Measurements from ENCODE around the gene MPZL1. TPM values are rescaled to one million over a fixed set of nuclear protein-coding genes. Genes with fewer than 3 reads are reported as not detected.

Gene MPZL1
- total RNA-seq, 1 donor from 2014 or later, result 85.2 TPM

GRCh38 chr1:167676205-167676915 lies 45.4 kb upstream of the MPZL1 start:
- H3K4me3 ChIP-seq, result no peak overlapping the region
- no peaks in the 10 kb centered on the region for H3K27me3 ChIP-seq
- no peak for TF ChIP-seq CTCF (IDR thresholded peaks at IDR 0.05)
- DNase-seq (no peak), ATAC-seq (no peak)
- H3K9me3 ChIP-seq, result no peaks in the 10 kb centered on the region
- intact Hi-C loops (cut with DNase I), result no loop called here
- H3K36me3 ChIP-seq, result peaks cover 4% of the 10 kb centered on the region
- peaks cover 6% of the 10 kb centered on the region for H3K4me1 ChIP-seq
- H3K27ac ChIP-seq, result no peak overlapping the region

- Histone ChIP-seq H3K36me3 (peaks cover 4% of the 10 kb centered on the region), H3K4me1 (peaks cover 11% of the 10 kb centered on the region), H3K9me3 (no peaks in the 10 kb centered on the region), H3K27me3 (no peaks in the 10 kb centered on the region), H3K4me3 (no peak overlapping the region), H3K27ac (no peak overlapping the region)
- no peak for DNase-seq
- TF ChIP-seq CTCF (IDR thresholded peaks at IDR 0.05), result no peak
- ATAC-seq, result no peak
- intact Hi-C loops (cut with DNase I), result no loop called here
These were observed 44.6 kb upstream of the MPZL1 start for GRCh38 chr1:167676916-167677848.

GRCh38 chr1:167678422-167678821 lies 43.4 kb upstream of the MPZL1 start:
- H3K27me3 ChIP-seq, result no peaks in the 10 kb centered on the region
- H3K4me3 ChIP-seq, result no peak overlapping the region
- H3K9me3 ChIP-seq, result no peaks in the 10 kb centered on the region
- no peak overlapping the region for H3K27ac ChIP-seq
- H3K4me1 ChIP-seq, result peaks cover 11% of the 10 kb centered on the region
- intact Hi-C loops (cut with DNase I), result no loop called here
- no peak for ATAC-seq
- no peak for DNase-seq
- H3K36me3 ChIP-seq, result peaks cover 4% of the 10 kb centered on the region
- TF ChIP-seq CTCF (IDR thresholded peaks at IDR 0.05), result no peak

GRCh38 chr1:167678838-167679237 lies 42.9 kb upstream of the MPZL1 start:
- DNase-seq, result no peak
- Histone ChIP-seq H3K27ac (no peak overlapping the region), H3K4me3 (no peak overlapping the region), H3K9me3 (no peaks in the 10 kb centered on the region), H3K4me1 (peaks cover 11% of the 10 kb centered on the region), H3K27me3 (no peaks in the 10 kb centered on the region), H3K36me3 (no peaks in the 10 kb centered on the region)
- no peak for ATAC-seq
- TF ChIP-seq CTCF (IDR thresholded peaks at IDR 0.05), result no peak
- intact Hi-C loops (cut with DNase I), result no loop called here

- H3K27ac ChIP-seq, result no peak overlapping the region
- TF ChIP-seq CTCF (IDR thresholded peaks at IDR 0.05), result no peak
- no peaks in the 10 kb centered on the region for H3K27me3 ChIP-seq
- no peaks in the 10 kb centered on the region for H3K9me3 ChIP-seq
- peak; percentile 19 for ATAC-seq
- no peaks in the 10 kb centered on the region for H3K36me3 ChIP-seq
- no peak for DNase-seq
- no peak overlapping the region for H3K4me3 ChIP-seq
- intact Hi-C loops (cut with DNase I), result no loop called here
- H3K4me1 ChIP-seq, result peaks cover 11% of the 10 kb centered on the region
These were observed 42.1 kb upstream of the MPZL1 start for GRCh38 chr1:167679714-167680113.

Measured in upper lobe of right lung (tissue), 1 donor.